Islet of Langerhans (tissue), 1 donor: ENCODE data around the gene NRCAM.
"Not testable (repeated sequence)": the region's sequence is repeated elsewhere in the genome, so short reads cannot be mapped to it uniquely, and the experiment has no call there.

Experiments
- FAIRE-seq: peaks from one replicate; lab custom pipeline; 2011; peaks lifted over from hg19 to GRCh38; lab: Jason Lieb, UNC

The NRCAM gene

GRCh38 chr7:108340406-108340805 is 115.8 kb downstream of the NRCAM start:
- FAIRE-seq, result not testable (repeated sequence)

DNA sequence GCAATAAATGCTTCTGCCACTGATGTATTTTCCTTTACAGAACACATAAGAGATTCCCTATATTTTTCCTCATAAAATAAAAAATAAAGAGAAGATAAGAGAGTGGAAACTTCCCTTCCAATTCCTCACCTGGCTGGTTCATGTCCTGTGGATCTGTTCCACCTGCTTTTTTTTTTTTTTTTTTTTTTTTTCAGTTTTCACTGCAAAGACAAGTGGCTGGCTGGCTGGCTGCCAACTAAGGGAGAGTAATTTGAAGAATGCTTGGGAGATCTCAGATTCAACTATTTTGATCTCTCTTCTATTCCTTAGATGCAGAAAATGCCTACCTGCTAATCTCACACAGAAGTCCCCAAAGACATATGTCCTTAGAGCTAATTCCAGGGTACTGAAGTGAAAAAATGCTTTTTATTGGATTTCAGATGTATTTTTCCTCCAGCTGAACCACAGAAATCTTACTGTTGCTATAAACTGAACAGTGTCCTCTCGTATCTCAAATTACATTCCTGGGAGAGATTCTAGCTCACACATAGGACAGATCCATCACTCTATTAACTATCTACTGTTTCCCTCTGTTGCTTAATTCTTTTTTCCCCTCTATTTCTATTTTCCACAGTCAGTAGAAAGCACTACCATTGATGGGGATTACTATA is 120.8 kb downstream of the NRCAM start:
- FAIRE-seq, result no peak

GRCh38 chr7:108332937-108333336 is 123.3 kb downstream of the NRCAM start:
- no peak for FAIRE-seq

DNA sequence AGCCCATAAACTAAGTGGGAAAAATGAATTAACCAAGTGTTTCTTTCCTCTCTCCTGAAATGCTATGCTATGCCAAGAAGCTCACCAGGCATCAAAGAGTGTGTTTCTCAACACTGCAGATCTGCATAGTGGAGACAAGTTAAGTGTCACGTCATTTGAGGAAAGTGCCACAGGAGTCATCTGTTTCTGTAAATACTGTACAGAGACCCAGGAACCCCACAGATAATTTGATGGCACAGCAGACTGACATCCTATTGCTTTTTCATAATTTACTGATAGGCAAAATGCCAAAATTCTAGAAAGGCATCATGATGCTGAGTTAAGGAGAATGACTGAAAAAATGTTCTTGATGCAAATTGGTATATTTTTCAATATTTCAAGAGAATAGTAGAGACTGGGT is 124.3 kb downstream of the NRCAM start:
- no peak for FAIRE-seq

- FAIRE-seq, result no peak
These were observed 126.0 kb downstream of the NRCAM start for GRCh38 chr7:108330227-108330626.

- no peak for FAIRE-seq
These were observed 126.7 kb downstream of the NRCAM start for GRCh38 chr7:108329514-108329913.

- FAIRE-seq, result peak; percentile 86
These were observed 128.0 kb downstream of the NRCAM start for GRCh38 chr7:108328174-108328651.

GRCh38 chr7:108327353-108327752 is 128.9 kb downstream of the NRCAM start:
- FAIRE-seq, result peak; percentile 55

DNA sequence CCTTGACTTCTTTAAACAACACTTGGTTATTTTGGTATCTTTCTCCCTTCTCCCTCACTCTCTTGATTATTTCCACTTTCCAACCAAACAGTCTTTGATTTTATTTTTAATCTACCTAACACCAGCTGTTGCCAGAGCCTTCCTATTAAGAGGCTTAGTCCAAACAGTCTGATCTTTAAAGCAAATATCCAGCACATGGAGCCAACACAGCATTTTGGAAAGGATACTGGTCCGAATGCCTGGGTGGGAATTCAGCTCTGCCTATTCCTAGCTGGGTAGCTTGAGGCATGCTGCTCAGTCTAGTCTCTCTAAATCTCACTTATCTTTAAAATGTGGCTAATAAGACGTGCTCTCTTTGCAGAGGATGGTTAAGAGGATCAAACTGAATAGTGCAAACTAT is 129.3 kb downstream of the NRCAM start:
- FAIRE-seq, result peak; percentile 86

- FAIRE-seq, result peak; percentile 13
These were observed 131.9 kb downstream of the NRCAM start for GRCh38 chr7:108324053-108325038.

GRCh38 chr7:108322925-108323832 is 133.1 kb downstream of the NRCAM start:
- peak; percentile 17 for FAIRE-seq

GRCh38 chr7:108322046-108322445 is 134.2 kb downstream of the NRCAM start:
- FAIRE-seq, result no peak

DNA sequence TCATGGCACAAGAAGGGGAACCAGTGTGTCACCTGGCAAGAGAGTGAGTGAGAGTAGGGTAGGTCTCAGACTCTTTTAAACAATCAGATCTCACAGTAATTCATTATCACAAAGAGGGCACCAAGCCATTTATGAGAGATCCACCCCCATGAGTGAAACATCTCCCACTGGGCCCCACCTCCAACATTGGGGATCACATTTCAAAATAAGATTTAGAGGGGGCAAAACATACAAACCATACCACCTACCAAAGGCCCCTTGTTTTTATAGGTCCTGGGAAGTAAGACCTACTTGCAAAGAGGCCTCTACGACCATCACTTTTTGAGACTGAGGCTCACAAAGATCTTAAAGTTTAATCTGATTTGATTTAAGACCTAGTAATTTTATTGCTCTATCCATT is 134.9 kb downstream of the NRCAM start:
- no peak for FAIRE-seq

- no peak for FAIRE-seq
These were observed 139.5 kb downstream of the NRCAM start for GRCh38 chr7:108316708-108317107.

DNA sequence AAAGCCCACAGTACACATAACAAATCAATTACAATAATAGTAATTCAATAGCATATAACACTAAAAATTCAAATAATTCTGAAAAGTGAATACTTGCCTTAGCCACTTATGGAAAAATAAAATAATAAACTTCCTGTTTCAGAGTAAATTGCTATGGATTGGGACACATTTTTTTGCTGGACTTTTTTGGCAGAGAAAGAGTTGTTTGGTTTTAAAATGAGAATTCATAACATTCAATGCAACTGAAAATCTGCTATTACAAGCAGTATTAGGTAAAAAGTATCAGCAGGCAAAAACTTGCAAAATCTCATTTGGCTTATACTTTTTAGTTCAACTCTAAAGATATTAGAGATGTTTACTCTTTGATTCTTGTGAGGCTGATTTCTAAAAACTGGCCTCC is 141.7 kb downstream of the NRCAM start:
- no peak for FAIRE-seq

GRCh38 chr7:108314049-108314448 is 142.2 kb downstream of the NRCAM start:
- no peak for FAIRE-seq

GRCh38 chr7:108313086-108313485 is 143.2 kb downstream of the NRCAM start:
- no peak for FAIRE-seq

GRCh38 chr7:108311446-108312168 is 144.6 kb downstream of the NRCAM start:
- FAIRE-seq, result no peak

DNA sequence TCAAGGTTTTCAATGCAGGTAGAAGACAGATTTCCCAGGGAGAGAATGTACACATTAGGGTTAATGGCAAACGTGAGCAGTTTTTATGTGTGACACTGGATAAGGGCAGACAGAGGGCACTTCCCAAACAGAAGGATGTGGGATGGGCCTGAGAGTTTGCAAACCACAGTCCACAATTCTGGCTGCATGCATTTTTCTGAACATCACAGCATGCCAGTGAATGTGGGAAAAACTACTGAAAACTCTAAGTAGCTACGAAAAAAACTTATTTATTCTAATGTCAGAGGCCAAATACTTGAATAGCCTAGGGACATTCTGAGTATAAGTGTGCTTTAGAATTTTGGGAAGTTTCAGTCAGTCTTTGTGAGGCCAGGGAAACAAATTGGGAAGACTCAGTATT is 145.9 kb downstream of the NRCAM start:
- FAIRE-seq, result no peak

DNA sequence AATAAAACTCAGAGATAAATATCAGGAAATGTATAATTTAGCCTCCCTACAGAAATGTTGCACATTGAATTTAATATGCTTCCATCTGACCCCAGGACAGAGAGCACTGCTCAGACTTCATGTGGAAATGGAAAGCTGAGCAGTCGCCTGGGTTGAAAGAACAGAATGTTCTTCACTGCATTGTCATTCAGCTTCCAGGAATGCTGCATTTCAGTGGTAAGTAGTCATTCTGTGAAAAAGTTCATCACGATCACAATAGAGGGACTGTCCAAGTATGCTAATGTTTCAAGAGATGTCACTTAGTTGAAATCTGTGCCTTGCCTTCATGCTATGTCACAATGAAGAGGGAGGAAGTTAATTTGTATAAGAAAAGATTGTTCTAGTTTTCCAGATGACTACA is 147.3 kb downstream of the NRCAM start:
- no peak for FAIRE-seq

GRCh38 chr7:108308276-108308675 is 148.0 kb downstream of the NRCAM start:
- FAIRE-seq, result no peak

DNA sequence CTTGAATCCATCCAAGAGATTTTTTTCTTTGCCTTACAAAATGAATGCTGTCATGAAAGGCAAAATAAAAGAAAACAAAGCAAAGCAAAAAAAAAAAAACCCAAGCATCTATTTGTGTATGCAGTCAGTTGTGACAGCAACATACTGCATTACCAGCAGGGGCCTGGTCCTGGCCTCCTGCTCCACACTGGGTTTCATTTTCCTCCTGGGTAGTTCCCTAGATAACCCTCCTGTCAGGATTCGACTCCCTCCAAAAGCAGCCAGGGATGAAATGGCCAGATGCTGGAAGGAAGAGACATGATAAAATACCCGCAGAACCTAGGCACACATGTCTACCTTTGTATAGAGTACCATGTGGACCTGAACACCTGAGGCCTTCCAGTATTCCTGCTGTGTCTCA is 148.6 kb downstream of the NRCAM start:
- FAIRE-seq, result no peak
